Neural cell (in vitro differentiated cells): ENCODE measurements around the gene TMCC1.

ENCODE experiments used
- CTCF ChIP-seq: fragments of 450-650 bp; IDR thresholded peaks from 2 replicates; pipeline ENCODE4 v1.5.1; 2014; ENCODE audit warnings: antibody characterized with exemption, mild to moderate bottlenecking, moderate library complexity; ENCODE audit not compliant: poor library complexity, severe bottlenecking
- EP300 ChIP-seq: fragments of 450-650 bp; conservative IDR thresholded peaks from 2 replicates; pipeline ENCODE4 v1.6.1; 2014; ENCODE audit warnings: antibody characterized with exemption, mild to moderate bottlenecking, moderate library complexity; ENCODE audit not compliant: poor library complexity, severe bottlenecking
- EZH2 ChIP-seq: fragments of 200-600, 300-800 bp; shearing (Covaris generic), sonication (generic); IDR thresholded peaks from 2 replicates; pipeline ENCODE4 v1.6.1; 2014; ENCODE audit warnings: antibody characterized with exemption, low read length, borderline replicate concordance, mild to moderate bottlenecking; ENCODE audit not compliant: insufficient read depth, poor library complexity, severe bottlenecking
- MXI1 ChIP-seq: fragments of 450-650 bp; conservative IDR thresholded peaks from 2 replicates; pipeline ENCODE4 v1.6.1; 2014; ENCODE audit warnings: antibody characterized with exemption, mild to moderate bottlenecking; ENCODE audit not compliant: poor library complexity, severe bottlenecking
- POLR2AphosphoS5 ChIP-seq: IDR thresholded peaks from 2 replicates; pipeline ENCODE4 v1.6.1; 2012
- RAD21 ChIP-seq: fragments of 450-650 bp; conservative IDR thresholded peaks from 2 replicates; pipeline ENCODE4 v1.6.1; 2014; ENCODE audit warnings: antibody characterized with exemption, mild to moderate bottlenecking, moderate library complexity
- REST ChIP-seq: IDR thresholded peaks from 2 replicates; pipeline ENCODE4 v1.6.1; 2012; ENCODE audit warnings: borderline replicate concordance
- SMC3 ChIP-seq: fragments of 450-650 bp; conservative IDR thresholded peaks from 2 replicates; pipeline ENCODE4 v1.6.1; 2014; ENCODE audit warnings: antibody characterized with exemption, mild to moderate bottlenecking, moderate library complexity; ENCODE audit not compliant: poor library complexity
- TAF1 ChIP-seq: IDR thresholded peaks from 2 replicates; pipeline ENCODE4 v1.6.1; 2012; ENCODE audit warnings: low read depth

GRCh38 chr3:129878355-129878754 lies 15.2 kb downstream of the TMCC1 start:
- no peak for TF ChIP-seq CTCF
- no peak for TF ChIP-seq POLR2AphosphoS5
- no peak for TF ChIP-seq EP300
- no peak for TF ChIP-seq EZH2
- TF ChIP-seq RAD21: no peak
- TF ChIP-seq REST: no peak
- TF ChIP-seq SMC3: no peak
- no peak for TF ChIP-seq TAF1
- TF ChIP-seq MXI1: no peak
